IMR-90 (cell line): ENCODE results near the gene GTSE1. TPM values are rescaled to one million over a fixed set of nuclear protein-coding genes. Genes with fewer than 3 reads are reported as not detected.
"Not testable (repeated sequence)": the region's sequence is repeated elsewhere in the genome, so short reads cannot be mapped to it uniquely, and the experiment has no call there.

Source experiments
- ATAC-seq: fragments of 200-7000 bp; cut with Tn5 transposase; 2 replicates; pipeline ENCODE4 v1.9.1; 2020; ENCODE audit warnings: low read depth, mild to moderate bottlenecking, moderate library complexity
- BruUV-seq: library from RNA; stranded (reverse); fragments of 400-500 nt; replicated peaks from 2 replicates; lab custom pipeline; 2021; lab: Mats Ljungman, UMichigan
- CTCF ChIA-PET: fragments of 300-600 bp; formaldehyde crosslinking; extraction: SDS; loops from one replicate; lab custom pipeline; 2021; ENCODE audit warnings: antibody characterized with exemption; lab: Yijun Ruan, JAX
- POLR2A ChIA-PET: fragments of 300-600 bp; sonication (Branson Sonifier 250); formaldehyde crosslinking; loops from one replicate; lab custom pipeline; 2022; ENCODE audit warnings: antibody characterized with exemption; ENCODE audit not compliant: unreplicated experiment; lab: Charles Lee
- DNase-seq: peaks from one replicate; pipeline ENCODE4 v3.0.0; 2013
- H2AFZ ChIP-seq: replicated peaks from 2 replicates; pipeline ENCODE3; 2013; ENCODE audit warnings: low read length, mild to moderate bottlenecking; ENCODE audit not compliant: poor library complexity
- H2AK5ac ChIP-seq: 2 replicates; pipeline ENCODE4 v1.6.1; 2013; ENCODE audit warnings: low read depth, low read length, inconsistent platforms
- H2AK9ac ChIP-seq: replicated peaks from 2 replicates; pipeline ENCODE3; 2013; ENCODE audit warnings: mild to moderate bottlenecking, low read depth, low read length, moderate library complexity; ENCODE audit not compliant: poor library complexity
- H2BK120ac ChIP-seq: 2 replicates; pipeline ENCODE4 v1.6.1; 2013; ENCODE audit warnings: low read depth, low read length, inconsistent platforms
- H2BK15ac ChIP-seq: 3 replicates; pipeline ENCODE4 v1.6.1; 2013; ENCODE audit warnings: low read depth, low read length, inconsistent platforms
- H2BK20ac ChIP-seq: 2 replicates; pipeline ENCODE4 v1.6.1; 2013; ENCODE audit warnings: low read depth, mild to moderate bottlenecking, inconsistent platforms, low read length, moderate library complexity
- H2BK5ac ChIP-seq: 2 replicates; pipeline ENCODE4 v1.6.1; 2013; ENCODE audit warnings: mild to moderate bottlenecking, low read depth, low read length, inconsistent platforms; ENCODE audit not compliant: poor library complexity, severe bottlenecking
- H3K14ac ChIP-seq: replicated peaks from 2 replicates; pipeline ENCODE4 v1.6.1; 2013; ENCODE audit warnings: low read depth, low read length, inconsistent platforms
- H3K18ac ChIP-seq: 2 replicates; pipeline ENCODE4 v1.6.1; 2013; ENCODE audit warnings: low read depth, low read length, control low read depth
- H3K23ac ChIP-seq: 2 replicates; pipeline ENCODE4 v1.6.1; 2013; ENCODE audit warnings: low read depth, low read length, inconsistent platforms
- H3K27ac ChIP-seq: 2 replicates; pipeline ENCODE4 v1.5.1; 2013; ENCODE audit warnings: mild to moderate bottlenecking, control low read depth, low read length; ENCODE audit not compliant: insufficient read depth
- H3K27me3 ChIP-seq: 2 replicates; pipeline ENCODE4 v1.6.1; 2013; ENCODE audit warnings: low read length; ENCODE audit not compliant: control insufficient read depth, insufficient read depth
- H3K36me3 ChIP-seq: 2 replicates; pipeline ENCODE4 v1.6.1; 2013; ENCODE audit warnings: low read length, mixed read lengths; ENCODE audit not compliant: control insufficient read depth, insufficient read depth
- H3K4ac ChIP-seq: 2 replicates; pipeline ENCODE4 v1.6.1; 2013; ENCODE audit warnings: low read depth, low read length, inconsistent platforms
- H3K4me1 ChIP-seq: 2 replicates; pipeline ENCODE4 v1.6.1; 2013; ENCODE audit warnings: low read length, mixed read lengths; ENCODE audit not compliant: control insufficient read depth, insufficient read depth
- H3K4me2 ChIP-seq: 2 replicates; pipeline ENCODE4 v1.6.1; 2013; ENCODE audit warnings: low read depth, mild to moderate bottlenecking, control low read depth, low read length, moderate library complexity
- H3K4me3 ChIP-seq: 2 replicates; pipeline ENCODE4 v1.5.1; 2013; ENCODE audit warnings: low read depth, mild to moderate bottlenecking, control low read depth, low read length, moderate library complexity; ENCODE audit not compliant: insufficient read depth
- H3K56ac ChIP-seq: 2 replicates; pipeline ENCODE4 v1.6.1; 2013; ENCODE audit warnings: low read length, inconsistent platforms; ENCODE audit not compliant: insufficient read depth; ENCODE audit errors: extremely low read depth
- H3K79me1 ChIP-seq, 2 experiments: 2 replicates each; pipeline ENCODE4 v1.6.1; 2013; ENCODE audit warnings: low read length in 2 of 2, inconsistent platforms in 1 of 2, low read depth in 1 of 2
- H3K9ac ChIP-seq: 2 replicates; pipeline ENCODE4 v1.6.1; 2013; ENCODE audit warnings: low read depth, low read length, control low read depth
- H3K9me1 ChIP-seq: 2 replicates; pipeline ENCODE4 v1.6.1; 2013; ENCODE audit warnings: low read length, inconsistent platforms; ENCODE audit not compliant: insufficient read depth
- H3K9me3 ChIP-seq: 2 replicates; pipeline ENCODE4 v1.6.1; 2013; ENCODE audit warnings: low read length; ENCODE audit not compliant: control insufficient read depth, insufficient read depth
- H4K20me1 ChIP-seq: 2 replicates; pipeline ENCODE4 v1.6.1; 2013; ENCODE audit warnings: low read length, inconsistent platforms; ENCODE audit not compliant: insufficient read depth
- H4K5ac ChIP-seq: 2 replicates; pipeline ENCODE4 v1.6.1; 2013; ENCODE audit warnings: mild to moderate bottlenecking, low read depth, low read length, control low read depth
- H4K8ac ChIP-seq, 2 experiments: 2 replicates each; pipeline ENCODE4 v1.6.1; 2013; ENCODE audit warnings: low read depth in 2 of 2, low read length in 2 of 2, control low read depth in 1 of 2, inconsistent platforms in 1 of 2
- H4K91ac ChIP-seq: 2 replicates; pipeline ENCODE4 v1.6.1; 2013; ENCODE audit warnings: low read depth, low read length, inconsistent platforms; ENCODE audit not compliant: insufficient read depth
- WGBS, 2 experiments: methylation state at CpG; one replicate each; pipeline versions ENCODE4 v1.1.5 to v1.1.7; 2013; ENCODE audit warnings: missing lambda C conversion rate in 2 of 2; ENCODE audit not compliant: insufficient read length in 1 of 2; ENCODE audit errors: extremely low coverage in 2 of 2; 5-methylcytosine and 5-hydroxymethylcytosine counted together
- dilution Hi-C: fragments of 300-500 bp; cut with HindIII; formaldehyde crosslinking; loops from one replicate; pipeline ENCODE4 v1.14.3; 2018; ENCODE audit warnings: low sequenced_read_pairs; ENCODE audit not compliant: unreplicated experiment
- in situ Hi-C: fragments of 300-500 bp; cut with MboI; formaldehyde crosslinking; loops from 3 replicates; pipeline ENCODE4 v1.14.3; 2019; ENCODE audit warnings: low sequenced_read_pairs, inconsistent platforms, mixed read lengths
- intact Hi-C: fragments of 100-400 bp; cut with micrococcal nuclease; formaldehyde crosslinking; loops from 2 replicates; pipeline ENCODE4 v1.10.0; 2022
- polyA plus RNA-seq, 3 experiments: library from polyadenylated mRNA; depleted of rRNA; stranded (reverse); fragments of >200 nt; gene quantifications; 2 replicates each; pipeline ENCODE4 v1.2.3, GENCODE V29; 2012; ENCODE audit warnings: low replicate concordance in 1 of 3
- total RNA-seq: library from RNA; depleted of rRNA; stranded (reverse); fragments of >200 nt; gene quantifications from 2 replicates; pipeline ENCODE4 v1.2.3, GENCODE V29; 2012

Gene GTSE1
- total and polyA plus RNA-seq, 2 of the 4 experiments (the other 2 are of a cell fraction), result 5.9 to 17.1 TPM

GRCh38 chr22:46265627-46266026 lies 31.0 kb upstream of the GTSE1 start:
- H2BK120ac ChIP-seq, H3K14ac ChIP-seq, H3K18ac ChIP-seq, H3K56ac ChIP-seq, H3K23ac ChIP-seq, H3K4me2 ChIP-seq, dilution Hi-C loops, H2AK9ac ChIP-seq, H2AFZ ChIP-seq, H3K27ac ChIP-seq, BruUV-seq, H3K4me1 ChIP-seq, H3K4me3 ChIP-seq, H2AK5ac ChIP-seq, POLR2A ChIA-PET, H2BK20ac ChIP-seq, H4K5ac ChIP-seq, H4K20me1 ChIP-seq, H2BK15ac ChIP-seq, in situ Hi-C loops, H2BK5ac ChIP-seq, CTCF ChIA-PET, H4K8ac ChIP-seq, H4K91ac ChIP-seq, DNase-seq, H3K4ac ChIP-seq, ATAC-seq, H3K36me3 ChIP-seq, H3K9ac ChIP-seq: not testable (repeated sequence)
- intact Hi-C loops, result loop anchor here (2.0 kb wide), 1 partner anchor 115 kb away; the partner anchor contains the start of gene PPARA
- Histone ChIP-seq H3K79me1 (peaks cover 15 to 24% of the 10 kb centered on the region in 2 experiments), H3K9me1 (peaks cover 11% of the 10 kb centered on the region), H3K9me3 (peaks cover 10% of the 10 kb centered on the region; the same call in 1 of the 2 replicates), H3K27me3 (peaks cover 18% of the 10 kb centered on the region)
- WGBS, 2 experiments, result 93% methylated on average over 3 of the region's 4 CpGs; no CpG with 5 or more reads in 1 of the 2 experiments
